Lower leg skin (tissue), 4 donors: Measurements from ENCODE around the gene HDLBP. TPM values are rescaled to one million over a fixed set of nuclear protein-coding genes. Genes with fewer than 3 reads are reported as not detected.
"Not testable (repeated sequence)": the region's sequence is repeated elsewhere in the genome, so short reads cannot be mapped to it uniquely, and the experiment has no call there.

Source experiments
- DNase-seq, 2 donors: peaks; one replicate each; pipeline ENCODE4 v3.0.0-alpha.2; 2019; ENCODE audit warnings: low spot score in 2 of 2
- H3K4me3 ChIP-seq: fragments of 200-600 bp; sonication (generic); 2 replicates; pipeline ENCODE4 v1.5.1; 2017; ENCODE audit warnings: mild to moderate bottlenecking, low read depth; ENCODE audit not compliant: poor library complexity, severe bottlenecking
- CTCF ChIP-seq, 3 donors: fragments of 450-650 bp; IDR thresholded peaks; one replicate each; pipeline ENCODE4 v1.5.1; 2016; ENCODE audit warnings: antibody characterized with exemption in 3 of 3, mild to moderate bottlenecking in 3 of 3, moderate library complexity in 2 of 3
- POLR2A ChIP-seq, 2 donors: fragments of 450-650 bp; IDR thresholded peaks; one replicate each; pipeline ENCODE4 v1.6.1; 2016 to 2017; ENCODE audit warnings: antibody characterized with exemption in 2 of 2, mild to moderate bottlenecking in 1 of 2, moderate library complexity in 1 of 2
- WGBS, 2 donors: methylation state at CpG; one replicate each; pipeline ENCODE4 v1.1.5; 2018; 5-methylcytosine and 5-hydroxymethylcytosine counted together
- intact Hi-C: fragments of 100-400 bp; cut with DNase I; formaldehyde crosslinking; loops from one replicate; pipeline ENCODE4 v1.15.0; 2023; ENCODE audit warnings: low total_unique reads
- total RNA-seq, 4 donors: library from RNA; depleted of rRNA; stranded (reverse); fragments of >200 nt; gene quantifications; one replicate each; pipeline ENCODE4 v1.1.0, GENCODE V29; 2016

Gene HDLBP
- total RNA-seq, 4 donors from 2014 or later: 241 to 393 (median 294) TPM

DNA sequence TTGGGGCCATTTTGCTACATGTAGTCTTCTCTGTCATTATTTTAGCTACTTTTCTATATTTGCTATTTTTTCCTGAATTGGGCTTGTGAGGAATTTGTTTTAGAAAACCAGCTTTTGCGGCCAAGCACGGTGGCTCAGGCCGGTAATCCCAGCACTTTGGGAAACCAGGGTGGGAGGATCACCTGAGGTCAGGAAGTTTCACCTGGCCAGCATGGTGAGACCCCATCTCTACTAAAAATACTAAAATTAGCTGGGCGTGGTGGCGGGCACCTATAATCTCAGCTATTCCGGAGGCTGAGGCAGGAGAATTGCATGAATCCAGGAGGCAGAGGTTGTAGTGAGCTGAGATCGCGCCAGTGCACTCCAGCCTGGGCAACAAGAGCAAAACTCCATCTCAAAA lies 4.9 kb upstream of the HDLBP start:
- WGBS, 2 donors: 91 to 92% methylated on average over 8 of the region's 8 CpGs

DNA sequence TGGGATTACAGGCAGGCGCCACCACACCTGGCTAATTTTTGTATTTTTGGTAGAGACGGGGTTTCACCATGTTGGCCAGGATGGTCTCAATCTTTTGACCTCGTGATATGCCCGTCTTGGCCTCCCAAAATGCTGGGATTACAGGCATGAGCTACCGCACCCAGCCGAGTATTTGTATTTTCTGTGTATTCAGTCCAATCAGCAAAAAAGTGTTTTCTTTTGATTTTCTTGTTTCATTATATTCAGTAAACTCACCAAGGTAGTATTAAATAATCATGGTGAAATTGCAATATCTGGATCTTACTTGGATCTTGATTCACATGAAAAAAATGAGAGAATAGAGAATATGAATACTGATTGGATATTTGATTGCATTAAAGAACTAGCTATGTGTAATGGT lies 3.4 kb upstream of the HDLBP start:
- intact Hi-C loops, H3K4me3 ChIP-seq, DNase-seq: not testable (repeated sequence)
- 85 to 88% methylated on average over 6 of the region's 6 CpGs for WGBS, 2 donors

More for the DNA sequence above, 4.9 kb upstream of the HDLBP start:
- H3K4me3 ChIP-seq: no peak overlapping the region
- intact Hi-C loops: no loop called here
- DNase-seq: no peak
- TF ChIP-seq CTCF (IDR thresholded peaks at IDR 0.05): no peak
- TF ChIP-seq POLR2A (IDR thresholded peaks at IDR 0.05): no peak

DNA sequence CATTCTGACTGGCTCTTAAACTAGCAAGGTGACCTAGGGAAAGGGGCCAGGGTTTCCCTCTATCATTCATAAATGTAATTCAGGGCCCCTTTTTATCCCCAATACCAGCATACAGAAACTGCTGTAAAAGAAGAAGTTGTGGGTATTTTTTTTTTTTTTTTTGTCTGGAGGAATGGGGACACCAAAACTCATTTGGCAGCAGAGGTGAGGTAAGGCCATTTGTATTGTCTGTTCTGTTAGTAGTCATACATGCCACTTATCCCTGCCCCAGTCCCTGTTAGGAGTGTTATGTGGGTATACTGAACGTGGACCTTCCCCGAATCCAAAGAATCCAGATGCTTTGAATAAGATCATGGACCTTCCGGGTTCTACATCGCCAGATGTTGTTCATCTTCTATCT lies 1.9 kb upstream of the HDLBP start:
- WGBS, 2 donors: 54 to 56% methylated on average over 4 of the region's 4 CpGs
- intact Hi-C loops: no loop called here
- no peak for DNase-seq
- TF ChIP-seq CTCF (IDR thresholded peaks at IDR 0.05) (no peak), POLR2A (IDR thresholded peaks at IDR 0.05) (no peak)
- no peak overlapping the region for H3K4me3 ChIP-seq

DNA sequence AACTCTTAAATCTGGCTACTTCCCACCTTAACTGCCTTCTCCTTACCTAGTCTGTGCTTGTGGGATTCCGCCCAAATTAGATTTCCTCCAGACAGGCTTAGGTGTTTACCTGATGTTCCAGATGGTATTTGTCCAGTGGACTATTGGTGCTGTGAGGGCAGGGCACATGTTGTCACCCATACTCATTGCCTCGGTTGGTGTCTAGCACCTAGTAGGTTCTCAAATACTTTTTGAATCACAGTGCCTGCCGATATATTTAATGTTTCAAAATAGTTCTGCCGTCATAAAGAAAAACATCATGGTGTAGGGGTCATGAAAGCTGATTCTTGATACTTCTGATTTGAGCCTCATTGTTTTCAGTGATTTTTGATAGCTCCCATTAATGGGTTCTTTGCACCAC lies 1.4 kb upstream of the HDLBP start:
- intact Hi-C loops: no loop called here
- WGBS, 2 donors: 7 to 15% methylated on average over 4 of the region's 4 CpGs
- H3K4me3 ChIP-seq: peak overlapping the region; percentile 74
- TF ChIP-seq POLR2A (IDR thresholded peaks at IDR 0.05) (no peak), CTCF (IDR thresholded peaks at IDR 0.05) (no peak)
- no peak for DNase-seq

GRCh38 chr2:241315879-241316631 lies 583 bp upstream of the HDLBP start, which contains the start of gene SEPTIN2:
SEPTIN2 (plus strand) TSS chr2:241315925; CDS start chr2:241324233, 8,308 bp downstream.
- 0% methylated on average over 21 to 38 of the region's 75 CpGs for WGBS, 2 donors
- intact Hi-C loops: loop anchor here (1.0 kb wide), 1 partner anchor 39 kb away; no protein-coding TSS in a partner anchor

More at GRCh38 chr2:241315879-241316631, 583 bp upstream of the HDLBP start, which contains the start of gene SEPTIN2:
- peak within 1 kb of the TSS; percentile 87 for H3K4me3 ChIP-seq
- TF ChIP-seq CTCF (IDR thresholded peaks at IDR 0.05) (no peak), POLR2A (IDR thresholded peaks at IDR 0.05) (peak in 1 of 2 donors; percentile 67)
- peak; percentile 76 to 95 for DNase-seq
